Measurements from ENCODE around the gene ZCCHC14. TPM values are rescaled to one million over a fixed set of nuclear protein-coding genes. Genes with fewer than 3 reads are reported as not detected.

The ZCCHC14 gene
- total RNA-seq, 1 donor from 2014 or later, result 19.0 TPM

- no peak overlapping the region for H3K27ac Mint-ChIP-seq (ENCODE audit: unreplicated experiment)
- H3K4me2 ChIP-seq (ENCODE audit: low read length), result no peak overlapping the region
- H3K27ac ChIP-seq (ENCODE audit: low read depth, low read length), result no peak overlapping the region
- no peak overlapping the region for H2AFZ ChIP-seq (ENCODE audit: low read depth, low read length)
- H3K36me3 ChIP-seq (ENCODE audit: insufficient read depth, low read length), result peaks cover 32% of the 10 kb centered on the region
- H3K9me3 Mint-ChIP-seq (ENCODE audit: unreplicated experiment), result no peaks in the 10 kb centered on the region
- H3K4me3 ChIP-seq (ENCODE audit: insufficient read depth, low read depth, low read length), result no peak overlapping the region
- no peaks in the 10 kb centered on the region for H3K79me2 ChIP-seq (ENCODE audit: insufficient read depth, low read length)
- FAIRE-seq (no peak), DNase-seq (ENCODE audit: low read depth) (no peak)
- no peaks in the 10 kb centered on the region for H3K27me3 ChIP-seq (ENCODE audit: insufficient read depth, low read length)
- no peak overlapping the region for H3K9ac ChIP-seq (ENCODE audit: low read length)
- no peak overlapping the region for H3K4me3 Mint-ChIP-seq (ENCODE audit: unreplicated experiment)
- peaks cover 16% of the 10 kb centered on the region for H3K36me3 Mint-ChIP-seq (ENCODE audit: low read depth, unreplicated experiment)
- H3K4me1 ChIP-seq (ENCODE audit: insufficient read depth, low read length), result no peaks in the 10 kb centered on the region
- H4K20me1 ChIP-seq (ENCODE audit: insufficient read depth, low read length), result peaks cover 30% of the 10 kb centered on the region
- H3K9me3 ChIP-seq (ENCODE audit: insufficient read depth, low read depth, low read length), result no peaks in the 10 kb centered on the region
- no peaks in the 10 kb centered on the region for H3K4me1 Mint-ChIP-seq (ENCODE audit: low read depth, unreplicated experiment)
- TF ChIP-seq CTCF (IDR thresholded peaks at IDR 0.05; ENCODE audit: insufficient read depth, low read depth, low read length) (no peak), EZH2 (IDR thresholded peaks at IDR 0.05; ENCODE audit: insufficient read depth, low read length) (no peak)
- no peaks in the 10 kb centered on the region for H3K27me3 Mint-ChIP-seq (ENCODE audit: low read depth, unreplicated experiment)
These were observed 83.0 kb downstream of the ZCCHC14 start for GRCh38 chr16:87409781-87410180.

GRCh38 chr16:87409153-87409552 is 83.7 kb downstream of the ZCCHC14 start:
- Mint-ChIP-seq H3K36me3 (ENCODE audit: low read depth, unreplicated experiment) (peaks cover 16% of the 10 kb centered on the region), H3K9me3 (ENCODE audit: unreplicated experiment) (no peaks in the 10 kb centered on the region), H3K4me3 (ENCODE audit: unreplicated experiment) (no peak overlapping the region), H3K27me3 (ENCODE audit: low read depth, unreplicated experiment) (no peaks in the 10 kb centered on the region), H3K27ac (ENCODE audit: unreplicated experiment) (no peak overlapping the region), H3K4me1 (ENCODE audit: low read depth, unreplicated experiment) (no peaks in the 10 kb centered on the region)
- Histone ChIP-seq H3K4me1 (ENCODE audit: insufficient read depth, low read length) (no peaks in the 10 kb centered on the region), H2AFZ (ENCODE audit: low read depth, low read length) (no peak overlapping the region), H4K20me1 (ENCODE audit: insufficient read depth, low read length) (peaks cover 35% of the 10 kb centered on the region), H3K27me3 (ENCODE audit: insufficient read depth, low read length) (no peaks in the 10 kb centered on the region), H3K4me3 (ENCODE audit: insufficient read depth, low read depth, low read length) (no peak overlapping the region), H3K4me2 (ENCODE audit: low read length) (no peak overlapping the region), H3K27ac (ENCODE audit: low read depth, low read length) (no peak overlapping the region), H3K79me2 (ENCODE audit: insufficient read depth, low read length) (no peaks in the 10 kb centered on the region), H3K36me3 (ENCODE audit: insufficient read depth, low read length) (peaks cover 37% of the 10 kb centered on the region), H3K9me3 (ENCODE audit: insufficient read depth, low read depth, low read length) (no peaks in the 10 kb centered on the region), H3K9ac (ENCODE audit: low read length) (no peak overlapping the region)
- DNase-seq (ENCODE audit: low read depth) (no peak), FAIRE-seq (no peak)
- no peak for TF ChIP-seq CTCF (IDR thresholded peaks at IDR 0.05; ENCODE audit: insufficient read depth, low read depth, low read length)
- TF ChIP-seq EZH2 (IDR thresholded peaks at IDR 0.05; ENCODE audit: insufficient read depth, low read length), result no peak

GRCh38 chr16:87407511-87408112 is 85.2 kb downstream of the ZCCHC14 start:
- Histone ChIP-seq H3K27ac (ENCODE audit: low read depth, low read length) (no peak overlapping the region), H3K9ac (ENCODE audit: low read length) (no peak overlapping the region), H3K9me3 (ENCODE audit: insufficient read depth, low read depth, low read length) (no peaks in the 10 kb centered on the region), H3K36me3 (ENCODE audit: insufficient read depth, low read length) (peaks cover 49% of the 10 kb centered on the region), H4K20me1 (ENCODE audit: insufficient read depth, low read length) (peaks cover 36% of the 10 kb centered on the region), H3K4me3 (ENCODE audit: insufficient read depth, low read depth, low read length) (no peak overlapping the region), H3K4me1 (ENCODE audit: insufficient read depth, low read length) (no peaks in the 10 kb centered on the region), H3K4me2 (ENCODE audit: low read length) (peak overlapping the region; percentile 20), H3K79me2 (ENCODE audit: insufficient read depth, low read length) (no peaks in the 10 kb centered on the region), H3K27me3 (ENCODE audit: insufficient read depth, low read length) (no peaks in the 10 kb centered on the region), H2AFZ (ENCODE audit: low read depth, low read length) (no peak overlapping the region)
- FAIRE-seq, result no peak
- Mint-ChIP-seq H3K4me3 (ENCODE audit: unreplicated experiment) (no peak overlapping the region), H3K27me3 (ENCODE audit: low read depth, unreplicated experiment) (no peaks in the 10 kb centered on the region), H3K9me3 (ENCODE audit: unreplicated experiment) (no peaks in the 10 kb centered on the region), H3K36me3 (ENCODE audit: low read depth, unreplicated experiment) (peaks cover 17% of the 10 kb centered on the region), H3K4me1 (ENCODE audit: low read depth, unreplicated experiment) (no peaks in the 10 kb centered on the region), H3K27ac (ENCODE audit: unreplicated experiment) (no peak overlapping the region)
- no peak for TF ChIP-seq CTCF (IDR thresholded peaks at IDR 0.05; ENCODE audit: insufficient read depth, low read depth, low read length)
- no peak for TF ChIP-seq EZH2 (IDR thresholded peaks at IDR 0.05; ENCODE audit: insufficient read depth, low read length)
- DNase-seq (ENCODE audit: low read depth), result peak; percentile 80
